HL-60 (cell line): ENCODE data around the gene PFDN6.

Source experiments
- CTCF ChIP-seq: IDR thresholded peaks from one replicate; pipeline ENCODE4 v1.5.1; 2011; ENCODE audit warnings: low read length, control low read depth, inconsistent platforms; ENCODE audit not compliant: insufficient read depth
- GABPA ChIP-seq: IDR thresholded peaks from 2 replicates; pipeline ENCODE4 v1.6.1; 2012; ENCODE audit warnings: low read depth
- POLR2AphosphoS5 ChIP-seq: IDR thresholded peaks from 2 replicates; pipeline ENCODE4 v1.6.1; 2012; ENCODE audit warnings: low read depth
- REST ChIP-seq: IDR thresholded peaks from 2 replicates; pipeline ENCODE4 v1.6.1; 2012; ENCODE audit warnings: low read depth; ENCODE audit not compliant: insufficient replicate concordance

GRCh38 chr6:33313709-33314514 lies 24.5 kb downstream of the PFDN6 start, which contains the start of gene TAPBP:
- TF ChIP-seq CTCF, result no peak
- TF ChIP-seq POLR2AphosphoS5, result peak; percentile 67; the same call in 1 of the 2 replicates
- peak; percentile 46 for TF ChIP-seq REST
- no peak for TF ChIP-seq GABPA
